ENCODE data around the gene ABCC10.

GRCh38 chr6:43478008-43478372 is 50.6 kb downstream of the ABCC10 start:
- no peak for TF ChIP-seq POLR2A (IDR thresholded peaks at IDR 0.05)
- no peak for TF ChIP-seq CTCF (IDR thresholded peaks at IDR 0.05)
